ENCODE results near the gene SHROOM3.

Gene SHROOM3

DNA sequence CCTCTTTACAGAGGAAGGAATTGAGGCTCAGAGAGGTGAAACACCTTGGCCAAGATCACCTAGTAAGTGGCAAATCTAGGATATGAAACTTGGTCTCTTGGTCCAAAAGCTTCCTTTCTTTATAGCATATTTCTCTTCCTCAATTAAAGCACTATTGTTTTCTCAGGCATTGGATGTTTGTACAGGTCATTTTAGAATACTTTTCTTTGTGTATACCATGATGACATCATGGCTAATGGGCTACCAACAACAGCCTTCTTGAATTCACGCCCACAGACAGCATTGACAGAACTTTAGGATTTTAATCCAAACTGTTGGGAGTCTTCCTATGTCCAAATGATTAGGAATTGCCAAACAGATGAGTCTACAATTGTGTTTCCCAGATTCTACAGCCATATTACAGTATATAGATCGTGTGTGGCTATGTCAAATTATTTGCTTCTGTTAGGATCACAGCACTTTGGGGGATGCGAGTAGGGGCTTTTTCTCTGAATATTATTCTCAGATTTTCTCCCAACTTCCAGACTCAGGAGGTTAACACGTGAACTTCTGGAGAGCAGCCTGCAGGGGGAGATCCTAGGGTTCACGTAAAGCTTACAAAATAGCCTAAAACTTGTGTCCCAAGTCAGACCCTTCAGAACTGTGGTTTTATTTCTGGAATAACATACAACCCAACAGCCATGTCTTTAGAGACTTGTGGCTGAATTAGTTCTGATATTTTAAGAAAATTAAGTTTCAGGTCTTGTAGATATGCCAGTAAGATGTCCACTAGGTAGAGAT lies 191.8 kb downstream of the SHROOM3 start:
- H3K36me3 Mint-ChIP-seq (ENCODE audit: low read depth): no peaks in the 10 kb centered on the region

GRCh38 chr4:76628251-76628650 lies 193.2 kb downstream of the SHROOM3 start:
- Mint-ChIP-seq H3K36me3 (ENCODE audit: low read depth) (no peaks in the 10 kb centered on the region), H3K4me3 (no peak overlapping the region), H3K27me3 (peaks cover 24% of the 10 kb centered on the region), H3K4me1 (no peaks in the 10 kb centered on the region), H3K9me3 (no peaks in the 10 kb centered on the region), H3K27ac (no peak overlapping the region)
- DNase-seq: no peak
- ATAC-seq: no peak

More for the DNA sequence above, 191.8 kb downstream of the SHROOM3 start:
- H3K27ac Mint-ChIP-seq: no peak overlapping the region
- no peaks in the 10 kb centered on the region for H3K4me1 Mint-ChIP-seq
- H3K9me3 Mint-ChIP-seq: no peaks in the 10 kb centered on the region
- DNase-seq (no peak), ATAC-seq (no peak)
- H3K27me3 Mint-ChIP-seq: peaks cover 19% of the 10 kb centered on the region
- H3K4me3 Mint-ChIP-seq: no peak overlapping the region

DNA sequence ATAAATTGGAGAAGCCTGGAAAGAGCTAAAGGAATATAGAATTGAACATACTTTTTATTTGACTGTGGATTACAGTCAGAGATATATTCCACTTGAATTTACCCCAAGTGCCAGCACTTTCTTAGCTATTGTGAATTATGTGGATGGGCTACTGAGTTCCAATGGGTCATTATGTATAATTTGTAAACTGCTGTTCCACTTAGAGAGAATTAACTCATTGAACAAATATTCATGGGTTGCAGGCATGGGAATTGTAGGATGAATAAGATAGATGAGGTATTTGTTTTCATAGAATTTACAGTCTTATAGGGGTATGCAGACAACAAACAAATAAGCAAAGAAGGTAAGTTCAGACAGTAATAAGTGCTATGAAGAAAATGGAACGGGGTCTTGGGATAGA lies 195.7 kb downstream of the SHROOM3 start:
- Mint-ChIP-seq H3K36me3 (ENCODE audit: low read depth) (no peaks in the 10 kb centered on the region), H3K9me3 (no peaks in the 10 kb centered on the region), H3K4me3 (no peak overlapping the region), H3K27me3 (peaks cover 23% of the 10 kb centered on the region), H3K27ac (no peak overlapping the region), H3K4me1 (no peaks in the 10 kb centered on the region)
- DNase-seq (no peak), ATAC-seq (no peak)

DNA sequence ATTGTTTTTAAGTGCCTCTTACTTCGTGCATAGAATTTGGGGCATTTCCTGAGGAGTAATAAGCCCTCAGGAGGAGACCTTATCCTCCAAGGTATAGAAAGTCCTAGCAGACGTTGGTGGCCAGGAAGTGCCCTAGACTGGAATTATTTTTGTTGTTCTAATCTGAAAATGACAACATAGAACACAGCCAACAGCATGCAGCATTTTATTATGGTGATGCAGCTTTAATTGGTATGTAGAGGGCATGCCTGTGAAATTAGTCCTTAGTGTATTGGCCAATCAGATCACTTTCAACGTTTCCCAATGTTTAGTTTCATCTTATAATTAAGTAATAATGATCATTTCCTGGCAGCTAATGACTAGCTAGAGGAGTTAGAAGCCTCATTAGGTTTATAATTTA lies 199.2 kb downstream of the SHROOM3 start:
- Mint-ChIP-seq H3K27ac (no peak overlapping the region), H3K27me3 (peaks cover 25% of the 10 kb centered on the region), H3K9me3 (no peaks in the 10 kb centered on the region), H3K4me1 (no peaks in the 10 kb centered on the region), H3K4me3 (no peak overlapping the region), H3K36me3 (ENCODE audit: low read depth) (no peaks in the 10 kb centered on the region)
- no peak for DNase-seq
- ATAC-seq: no peak

GRCh38 chr4:76637712-76638361 lies 202.8 kb downstream of the SHROOM3 start:
- no peak overlapping the region for H3K27ac Mint-ChIP-seq
- no peaks in the 10 kb centered on the region for H3K9me3 Mint-ChIP-seq
- DNase-seq: no peak
- ATAC-seq: no peak
- H3K27me3 Mint-ChIP-seq: peaks cover 15% of the 10 kb centered on the region
- H3K4me1 Mint-ChIP-seq: no peaks in the 10 kb centered on the region
- no peaks in the 10 kb centered on the region for H3K36me3 Mint-ChIP-seq (ENCODE audit: low read depth)
- no peak overlapping the region for H3K4me3 Mint-ChIP-seq

GRCh38 chr4:76639288-76639687 lies 204.3 kb downstream of the SHROOM3 start:
- DNase-seq (no peak), ATAC-seq (no peak)
- H3K27me3 Mint-ChIP-seq: peaks cover 12% of the 10 kb centered on the region
- no peak overlapping the region for H3K4me3 Mint-ChIP-seq
- H3K4me1 Mint-ChIP-seq: no peaks in the 10 kb centered on the region
- no peak overlapping the region for H3K27ac Mint-ChIP-seq
- no peaks in the 10 kb centered on the region for H3K36me3 Mint-ChIP-seq (ENCODE audit: low read depth)
- H3K9me3 Mint-ChIP-seq: no peaks in the 10 kb centered on the region

- H3K4me3 Mint-ChIP-seq: no peak overlapping the region
- no peaks in the 10 kb centered on the region for H3K4me1 Mint-ChIP-seq
- no peak for DNase-seq
- no peak for ATAC-seq
- H3K9me3 Mint-ChIP-seq: no peaks in the 10 kb centered on the region
- H3K27me3 Mint-ChIP-seq: peaks cover 11% of the 10 kb centered on the region
- no peaks in the 10 kb centered on the region for H3K36me3 Mint-ChIP-seq (ENCODE audit: low read depth)
- H3K27ac Mint-ChIP-seq: no peak overlapping the region
These were observed 205.4 kb downstream of the SHROOM3 start for GRCh38 chr4:76640353-76640910.

- H3K27me3 Mint-ChIP-seq: peaks cover 8% of the 10 kb centered on the region
- ATAC-seq (no peak), DNase-seq (no peak)
- H3K9me3 Mint-ChIP-seq: no peaks in the 10 kb centered on the region
- H3K4me3 Mint-ChIP-seq: no peak overlapping the region
- H3K36me3 Mint-ChIP-seq (ENCODE audit: low read depth): no peaks in the 10 kb centered on the region
- no peaks in the 10 kb centered on the region for H3K4me1 Mint-ChIP-seq
- H3K27ac Mint-ChIP-seq: no peak overlapping the region
These were observed 206.3 kb downstream of the SHROOM3 start for GRCh38 chr4:76641351-76641750.

DNA sequence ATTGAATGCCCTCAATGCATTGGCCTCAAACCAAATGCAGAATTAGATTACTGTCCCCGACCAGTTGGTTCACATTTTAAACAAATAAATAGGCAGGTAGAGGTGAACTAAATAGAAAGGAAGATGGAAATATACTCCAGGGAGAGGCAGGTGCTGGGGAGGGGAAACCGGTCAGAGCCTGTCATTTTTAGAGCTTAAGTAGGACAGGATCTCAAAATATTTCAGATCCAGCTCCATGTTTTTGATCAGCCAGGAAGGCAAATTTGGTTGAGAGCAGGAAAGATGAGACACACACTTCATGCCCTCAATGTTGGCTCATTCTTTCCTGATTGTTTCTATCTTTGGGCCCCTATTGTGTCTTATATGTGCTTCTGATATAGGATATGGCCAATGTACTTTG lies 206.7 kb downstream of the SHROOM3 start:
- peaks cover 8% of the 10 kb centered on the region for H3K27me3 Mint-ChIP-seq
- no peaks in the 10 kb centered on the region for H3K4me1 Mint-ChIP-seq
- ATAC-seq (no peak), DNase-seq (no peak)
- no peaks in the 10 kb centered on the region for H3K9me3 Mint-ChIP-seq
- H3K36me3 Mint-ChIP-seq (ENCODE audit: low read depth): no peaks in the 10 kb centered on the region
- H3K4me3 Mint-ChIP-seq: no peak overlapping the region
- no peak overlapping the region for H3K27ac Mint-ChIP-seq

DNA sequence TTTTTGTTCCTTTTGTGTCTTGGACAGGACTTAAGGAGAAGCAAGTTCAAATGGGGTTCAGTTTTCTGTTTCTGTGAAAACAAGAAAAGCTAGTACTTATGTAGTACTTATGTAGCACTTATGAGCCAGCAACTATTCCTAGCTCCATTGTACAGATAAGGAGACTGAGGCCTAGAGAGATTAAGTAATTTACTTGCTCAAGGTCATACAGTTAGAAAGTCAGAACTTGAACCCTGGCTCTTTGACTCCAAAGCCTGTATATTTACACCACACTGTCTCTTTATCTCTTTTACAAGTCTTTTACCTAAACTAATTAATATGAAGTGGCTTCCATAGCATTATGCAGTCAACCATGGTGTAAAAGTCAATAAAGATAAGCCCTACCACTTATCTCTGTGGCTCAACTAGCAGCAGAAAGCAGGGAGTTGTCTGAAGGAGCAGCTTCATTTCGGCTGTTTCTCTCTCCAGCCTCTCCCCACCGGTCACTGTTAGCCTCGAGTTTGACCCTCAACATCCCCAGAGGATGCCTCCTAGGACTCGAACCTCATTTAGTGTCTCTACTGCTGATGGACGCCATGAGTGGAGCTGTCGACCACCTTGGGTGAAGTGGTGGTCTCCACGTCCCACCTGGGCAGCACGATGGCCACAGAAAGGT lies 209.9 kb downstream of the SHROOM3 start:
- H3K4me1 Mint-ChIP-seq: no peaks in the 10 kb centered on the region
- H3K27me3 Mint-ChIP-seq: peaks cover 10% of the 10 kb centered on the region
- no peak overlapping the region for H3K27ac Mint-ChIP-seq
- H3K9me3 Mint-ChIP-seq: no peaks in the 10 kb centered on the region
- DNase-seq (no peak), ATAC-seq (no peak)
- H3K4me3 Mint-ChIP-seq: no peak overlapping the region
- H3K36me3 Mint-ChIP-seq (ENCODE audit: low read depth): no peaks in the 10 kb centered on the region

GRCh38 chr4:76649086-76649485 lies 214.1 kb downstream of the SHROOM3 start:
- H3K36me3 Mint-ChIP-seq (ENCODE audit: low read depth): no peaks in the 10 kb centered on the region
- DNase-seq (no peak), ATAC-seq (no peak)
- H3K9me3 Mint-ChIP-seq: peaks cover 5% of the 10 kb centered on the region
- peaks cover 7% of the 10 kb centered on the region for H3K27me3 Mint-ChIP-seq
- H3K4me1 Mint-ChIP-seq: no peaks in the 10 kb centered on the region
- no peak overlapping the region for H3K27ac Mint-ChIP-seq
- H3K4me3 Mint-ChIP-seq: no peak overlapping the region

DNA sequence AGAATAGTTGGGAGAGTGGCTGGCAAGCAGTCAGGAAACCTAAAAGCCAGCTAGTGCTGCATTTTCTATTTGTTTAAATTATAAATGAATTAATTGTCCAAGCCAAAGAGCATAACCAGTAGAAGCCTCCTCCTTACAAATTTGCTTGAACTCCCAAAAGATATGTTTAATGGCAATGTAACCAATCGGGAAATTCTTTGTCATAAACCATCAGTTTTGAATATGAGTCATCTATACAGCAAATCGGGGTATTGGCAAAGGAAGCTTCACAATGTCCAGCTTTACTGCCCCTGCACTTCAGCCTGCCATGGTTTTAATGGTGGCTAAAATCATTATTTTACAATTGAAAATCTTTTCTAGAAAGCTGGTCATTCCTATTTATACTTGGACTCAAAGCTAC lies 216.6 kb downstream of the SHROOM3 start:
- Mint-ChIP-seq H3K36me3 (ENCODE audit: low read depth) (no peaks in the 10 kb centered on the region), H3K27me3 (peaks cover 7% of the 10 kb centered on the region), H3K4me3 (no peak overlapping the region), H3K9me3 (peaks cover 5% of the 10 kb centered on the region), H3K27ac (no peak overlapping the region), H3K4me1 (no peaks in the 10 kb centered on the region)
- ATAC-seq (no peak), DNase-seq (no peak)

DNA sequence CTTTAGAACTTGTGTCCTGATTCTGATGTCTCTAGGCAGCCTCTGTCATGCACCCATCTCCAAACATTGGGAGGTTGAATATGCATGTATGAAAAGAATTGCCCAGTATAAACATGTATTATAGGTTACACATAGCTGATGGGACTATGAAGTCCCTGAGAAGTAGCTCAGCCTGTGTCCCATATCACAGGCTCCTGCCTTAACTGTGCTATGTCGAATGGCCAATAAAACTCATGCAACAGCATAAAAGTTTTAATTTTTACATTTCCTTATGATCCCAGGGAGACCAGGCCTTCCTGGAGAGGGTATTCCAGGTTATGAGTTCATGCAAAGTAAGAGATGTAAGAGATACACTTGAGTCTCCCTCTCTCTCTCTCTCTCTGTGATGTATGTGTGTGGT lies 217.4 kb downstream of the SHROOM3 start:
- ATAC-seq (no peak), DNase-seq (no peak)
- H3K4me1 Mint-ChIP-seq: no peaks in the 10 kb centered on the region
- peaks cover 5% of the 10 kb centered on the region for H3K9me3 Mint-ChIP-seq
- peaks cover 3% of the 10 kb centered on the region for H3K27me3 Mint-ChIP-seq
- H3K27ac Mint-ChIP-seq: no peak overlapping the region
- H3K36me3 Mint-ChIP-seq (ENCODE audit: low read depth): no peaks in the 10 kb centered on the region
- H3K4me3 Mint-ChIP-seq: no peak overlapping the region

DNA sequence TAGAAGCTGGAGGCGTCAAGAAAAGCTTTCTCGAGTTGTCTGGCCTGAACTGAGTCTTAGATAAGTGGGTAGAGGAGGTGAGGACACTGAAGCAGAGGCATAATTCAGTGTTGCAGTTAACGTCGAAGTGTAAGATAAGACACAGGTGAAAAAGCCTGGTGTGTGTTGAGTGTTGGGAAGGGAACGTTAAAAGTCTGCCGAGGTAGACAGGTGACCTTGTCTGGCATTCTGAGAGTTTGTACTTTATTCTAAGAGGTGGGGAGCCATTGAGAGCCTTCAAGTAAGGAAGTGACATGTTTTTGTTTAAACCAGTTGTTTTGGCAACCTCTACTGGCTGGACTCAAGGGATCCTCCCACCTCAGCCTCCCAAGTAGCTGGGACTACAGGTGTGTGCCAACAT lies 219.1 kb downstream of the SHROOM3 start:
- Mint-ChIP-seq H3K27me3 (peaks cover 3% of the 10 kb centered on the region), H3K27ac (no peak overlapping the region), H3K4me1 (peaks cover 7% of the 10 kb centered on the region), H3K9me3 (peaks cover 5% of the 10 kb centered on the region), H3K4me3 (no peak overlapping the region), H3K36me3 (ENCODE audit: low read depth) (no peaks in the 10 kb centered on the region)
- DNase-seq: no peak
- no peak for ATAC-seq

DNA sequence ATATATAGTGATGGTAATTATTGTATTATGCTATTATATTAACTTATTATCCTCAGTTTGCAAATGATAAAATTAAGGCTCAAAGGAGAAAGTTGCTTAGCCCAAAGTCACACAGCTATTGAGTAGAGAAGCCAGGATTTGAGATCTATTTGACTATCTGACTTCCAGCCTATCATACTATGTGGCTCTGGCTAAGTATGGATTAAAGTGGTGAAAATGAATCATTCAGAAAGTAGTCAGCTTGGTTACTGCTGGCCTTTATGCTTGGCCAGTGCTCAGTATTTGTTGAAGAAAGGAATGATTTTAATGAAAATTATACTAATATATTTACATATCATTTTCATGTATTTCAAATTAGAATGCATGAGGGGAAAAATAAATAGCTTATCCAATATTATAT lies 219.8 kb downstream of the SHROOM3 start:
- ATAC-seq (no peak), DNase-seq (no peak)
- H3K9me3 Mint-ChIP-seq: peaks cover 5% of the 10 kb centered on the region
- H3K27ac Mint-ChIP-seq: no peak overlapping the region
- H3K36me3 Mint-ChIP-seq (ENCODE audit: low read depth): no peaks in the 10 kb centered on the region
- H3K27me3 Mint-ChIP-seq: peaks cover 3% of the 10 kb centered on the region
- no peak overlapping the region for H3K4me3 Mint-ChIP-seq
- H3K4me1 Mint-ChIP-seq: peaks cover 7% of the 10 kb centered on the region
